ENCODE measurements around the gene SOS1.

DNA sequence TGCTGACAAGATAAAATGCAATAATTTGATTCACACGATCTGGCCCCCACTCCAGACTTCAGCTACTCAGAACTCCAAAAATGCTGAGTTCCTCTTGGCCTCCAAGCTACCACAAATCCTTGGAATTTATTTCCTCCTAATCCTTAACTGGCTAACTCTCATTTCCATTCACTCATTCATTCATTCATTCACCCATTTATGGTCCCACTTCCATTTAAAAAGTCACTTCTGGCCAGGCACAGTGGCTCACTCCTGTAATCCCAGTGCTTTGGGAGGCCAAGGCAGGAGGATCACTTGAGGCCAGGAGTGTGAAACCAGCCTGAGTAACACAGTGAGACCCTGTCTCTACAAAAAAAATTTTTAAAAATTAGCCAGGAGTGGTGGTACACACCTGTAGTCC lies 12.5 kb downstream of the SOS1 start:
- TF ChIP-seq, protein P1, sequence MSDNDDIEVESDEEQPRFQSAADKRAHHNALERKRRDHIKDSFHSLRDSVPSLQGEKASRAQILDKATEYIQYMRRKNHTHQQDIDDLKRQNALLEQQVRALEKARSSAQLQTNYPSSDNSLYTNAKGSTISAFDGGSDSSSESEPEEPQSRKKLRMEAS (IDR thresholded peaks at IDR 0.05; ENCODE audit: insufficient read depth, insufficient read length) = no peak
- TF ChIP-seq, protein P2, sequence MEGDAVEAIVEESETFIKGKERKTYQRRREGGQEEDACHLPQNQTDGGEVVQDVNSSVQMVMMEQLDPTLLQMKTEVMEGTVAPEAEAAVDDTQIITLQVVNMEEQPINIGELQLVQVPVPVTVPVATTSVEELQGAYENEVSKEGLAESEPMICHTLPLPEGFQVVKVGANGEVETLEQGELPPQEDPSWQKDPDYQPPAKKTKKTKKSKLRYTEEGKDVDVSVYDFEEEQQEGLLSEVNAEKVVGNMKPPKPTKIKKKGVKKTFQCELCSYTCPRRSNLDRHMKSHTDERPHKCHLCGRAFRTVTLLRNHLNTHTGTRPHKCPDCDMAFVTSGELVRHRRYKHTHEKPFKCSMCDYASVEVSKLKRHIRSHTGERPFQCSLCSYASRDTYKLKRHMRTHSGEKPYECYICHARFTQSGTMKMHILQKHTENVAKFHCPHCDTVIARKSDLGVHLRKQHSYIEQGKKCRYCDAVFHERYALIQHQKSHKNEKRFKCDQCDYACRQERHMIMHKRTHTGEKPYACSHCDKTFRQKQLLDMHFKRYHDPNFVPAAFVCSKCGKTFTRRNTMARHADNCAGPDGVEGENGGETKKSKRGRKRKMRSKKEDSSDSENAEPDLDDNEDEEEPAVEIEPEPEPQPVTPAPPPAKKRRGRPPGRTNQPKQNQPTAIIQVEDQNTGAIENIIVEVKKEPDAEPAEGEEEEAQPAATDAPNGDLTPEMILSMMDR (IDR thresholded peaks at IDR 0.05; ENCODE audit: extremely low read depth in 1 of 2, insufficient read depth in 1 of 2, low read depth in 1 of 2, low read length in 2 of 2) = no peak
- TF ChIP-seq EZH2 (IDR thresholded peaks at IDR 0.05; ENCODE audit: borderline replicate concordance, low read depth, low read length, severe bottlenecking) (no peak), POLR2A (IDR thresholded peaks at IDR 0.05; ENCODE audit: low read depth, low read length) (no peak), POLR2AphosphoS5 (IDR thresholded peaks at IDR 0.05; ENCODE audit: insufficient read depth, low read depth, low read length) (no peak), MYC (IDR thresholded peaks at IDR 0.05; ENCODE audit: low read depth, low read length) (no peak), JUN (IDR thresholded peaks at IDR 0.05; ENCODE audit: borderline replicate concordance, insufficient read depth, insufficient read length, low read depth) (no peak), GATA2 (IDR thresholded peaks at IDR 0.05; ENCODE audit: insufficient read depth, insufficient read length, low read depth, low read length) (no peak), FOS (IDR thresholded peaks at IDR 0.05; ENCODE audit: borderline replicate concordance, insufficient read depth, low read length) (no peak)
